SK-N-SH (cell line): ENCODE measurements around the gene NRIP1.

Experiments used
- CTCF ChIP-seq: fragments of 200-600 bp; sonication (generic); IDR thresholded peaks from 2 replicates; pipeline ENCODE4 v1.6.1; 2017; ENCODE audit warnings: antibody characterized with exemption, mild to moderate bottlenecking, moderate library complexity
- EP300 ChIP-seq, 2 experiments: IDR thresholded peaks; 2 replicates each; pipeline versions ENCODE4 v1.4.0 to v1.6.1; 2012; ENCODE audit warnings: borderline replicate concordance in 1 of 2, low read depth in 1 of 2, low read length in 1 of 2
- EZH2phosphoT487 ChIP-seq: fragments of 200-600 bp; sonication (generic); IDR thresholded peaks from 2 replicates; pipeline ENCODE4 v1.6.1; 2017; ENCODE audit warnings: low read depth, mixed run types, mild to moderate bottlenecking, antibody characterized with exemption, moderate library complexity, borderline replicate concordance
- FOXM1 ChIP-seq: IDR thresholded peaks from 2 replicates; pipeline ENCODE4 v1.4.0; 2012; ENCODE audit warnings: low read depth, mild to moderate bottlenecking
- GABPA ChIP-seq: IDR thresholded peaks from 2 replicates; pipeline ENCODE4 v1.4.0; 2012; ENCODE audit warnings: low read depth, mild to moderate bottlenecking
- MAX ChIP-seq: IDR thresholded peaks from 2 replicates; pipeline ENCODE4 v1.4.0; 2012; ENCODE audit warnings: low read depth
- MXI1 ChIP-seq: IDR thresholded peaks from 2 replicates; pipeline ENCODE4 v1.6.1; 2012; ENCODE audit warnings: mild to moderate bottlenecking, low read depth, low read length, improper control_type of control experiment
- POLR2AphosphoS5 ChIP-seq: IDR thresholded peaks from 2 replicates; pipeline ENCODE4 v1.6.1; 2012; ENCODE audit warnings: low read depth, low read length
- REST ChIP-seq: IDR thresholded peaks from 2 replicates; pipeline ENCODE4 v1.6.1; 2012; ENCODE audit warnings: mild to moderate bottlenecking, low read depth, low read length, moderate library complexity
- RFX5 ChIP-seq: IDR thresholded peaks from 2 replicates; pipeline ENCODE4 v1.6.1; 2012; ENCODE audit warnings: mild to moderate bottlenecking, improper control_type of control experiment, low read length
- ZBTB33 ChIP-seq: IDR thresholded peaks from 2 replicates; pipeline ENCODE4 v1.4.0; 2012; ENCODE audit warnings: low read depth, borderline replicate concordance

GRCh38 chr21:14911351-14911750 lies 153.4 kb downstream of the NRIP1 start:
- TF ChIP-seq CTCF: no peak
- TF ChIP-seq ZBTB33: no peak
- no peak for TF ChIP-seq EZH2phosphoT487
- no peak for TF ChIP-seq REST
- TF ChIP-seq MXI1: no peak
- no peak for TF ChIP-seq FOXM1
- no peak for TF ChIP-seq EP300 (IDR thresholded peaks at IDR 0.05; ENCODE audit: borderline replicate concordance in 1 of 2, low read depth in 1 of 2, low read length in 1 of 2)
- TF ChIP-seq POLR2AphosphoS5: no peak
- TF ChIP-seq GABPA: no peak
- TF ChIP-seq MAX: no peak
- TF ChIP-seq RFX5: no peak
